NCI-H2081 treated with DMSO at 0.1 percent for 48 hours (cell line): ENCODE data around the gene SLC66A2.
"Not testable (repeated sequence)": the region's sequence is repeated elsewhere in the genome, so short reads cannot be mapped to it uniquely, and the experiment has no call there.

Source experiments
- DNase-seq: peaks from one replicate; lab custom pipeline; 2025; lab: John Stamatoyannopoulos, UW

SLC66A2 gene

GRCh38 chr18:79866889-79867574, 84.4 kb downstream of the SLC66A2 start:
- DNase-seq = no peak

GRCh38 chr18:79865951-79866350, 85.5 kb downstream of the SLC66A2 start:
- not testable (repeated sequence) for DNase-seq

- DNase-seq = not testable (repeated sequence)
These were observed 86.5 kb downstream of the SLC66A2 start for GRCh38 chr18:79864955-79865354.

GRCh38 chr18:79864006-79864725, 87.3 kb downstream of the SLC66A2 start:
- no peak for DNase-seq

GRCh38 chr18:79863161-79864005, 88.1 kb downstream of the SLC66A2 start:
- no peak for DNase-seq

GRCh38 chr18:79862562-79862961, 88.9 kb downstream of the SLC66A2 start:
- no peak for DNase-seq

- DNase-seq = no peak
These were observed 89.8 kb downstream of the SLC66A2 start for GRCh38 chr18:79861687-79862086.

GRCh38 chr18:79859314-79859713, 92.1 kb downstream of the SLC66A2 start:
- DNase-seq = no peak

- DNase-seq = no peak
These were observed 94.3 kb downstream of the SLC66A2 start for GRCh38 chr18:79857082-79857671.

GRCh38 chr18:79856119-79857007, 95.1 kb downstream of the SLC66A2 start:
- DNase-seq = no peak

GRCh38 chr18:79855147-79855933, 96.1 kb downstream of the SLC66A2 start:
- no peak for DNase-seq

- DNase-seq = no peak
These were observed 97.5 kb downstream of the SLC66A2 start for GRCh38 chr18:79853993-79854364.

GRCh38 chr18:79853303-79853992, 98.0 kb downstream of the SLC66A2 start:
- DNase-seq = no peak

GRCh38 chr18:79852561-79853302, 98.7 kb downstream of the SLC66A2 start:
- no peak for DNase-seq
